BE2C (cell line): ENCODE measurements around the gene LPAR6.

ENCODE experiments used
- DNase-seq: peaks from one replicate; pipeline ENCODE4 v3.0.0-alpha.2; 2020
- H3K27me3 ChIP-seq: fragments of 250-450 bp; sonication (Bioruptor Pico); 2 replicates; pipeline ENCODE4 v1.5.1; 2020; ENCODE audit warnings: mild to moderate bottlenecking
- H3K36me3 ChIP-seq: fragments of 250-450 bp; sonication (Bioruptor Pico); 2 replicates; pipeline ENCODE4 v1.5.1; 2020; ENCODE audit warnings: mild to moderate bottlenecking
- H3K4me1 ChIP-seq: fragments of 250-450 bp; sonication (Bioruptor Pico); 2 replicates; pipeline ENCODE4 v1.5.1; 2020
- H3K4me3 ChIP-seq: 2 replicates; pipeline ENCODE4 v1.5.1; 2011; ENCODE audit warnings: low read depth, low read length
- H3K9me3 ChIP-seq: fragments of 250-450 bp; sonication (Bioruptor Pico); 2 replicates; pipeline ENCODE4 v1.5.1; 2020
- CTCF ChIP-seq: IDR thresholded peaks from 2 replicates; pipeline ENCODE4 v1.5.1; 2012; ENCODE audit warnings: mild to moderate bottlenecking, low read depth, low read length

LPAR6 gene

GRCh38 chr13:48401480-48401879 lies 11.4 kb downstream of the LPAR6 start:
- Histone ChIP-seq H3K4me3 (no peak overlapping the region), H3K4me1 (no peaks in the 10 kb centered on the region), H3K9me3 (no peaks in the 10 kb centered on the region), H3K27me3 (no peaks in the 10 kb centered on the region), H3K36me3 (no peaks in the 10 kb centered on the region; the same call in none of the 2 replicates)
- no peak for DNase-seq
- TF ChIP-seq CTCF: no peak

GRCh38 chr13:48400850-48401291 lies 12.0 kb downstream of the LPAR6 start:
- Histone ChIP-seq H3K4me3 (no peak overlapping the region), H3K9me3 (no peaks in the 10 kb centered on the region), H3K27me3 (no peaks in the 10 kb centered on the region), H3K36me3 (no peaks in the 10 kb centered on the region; the same call in none of the 2 replicates), H3K4me1 (no peaks in the 10 kb centered on the region)
- TF ChIP-seq CTCF: no peak
- no peak for DNase-seq

GRCh38 chr13:48400090-48400694 lies 12.7 kb downstream of the LPAR6 start:
- Histone ChIP-seq H3K36me3 (peaks cover 3% of the 10 kb centered on the region), H3K9me3 (no peaks in the 10 kb centered on the region), H3K27me3 (no peaks in the 10 kb centered on the region), H3K4me1 (no peaks in the 10 kb centered on the region), H3K4me3 (no peak overlapping the region)
- no peak for DNase-seq
- no peak for TF ChIP-seq CTCF

GRCh38 chr13:48398450-48399095 lies 14.3 kb downstream of the LPAR6 start:
- DNase-seq: no peak
- H3K9me3 ChIP-seq: no peaks in the 10 kb centered on the region
- peaks cover 12% of the 10 kb centered on the region for H3K36me3 ChIP-seq
- H3K4me1 ChIP-seq: no peaks in the 10 kb centered on the region
- no peak for TF ChIP-seq CTCF
- no peak overlapping the region for H3K4me3 ChIP-seq
- H3K27me3 ChIP-seq: no peaks in the 10 kb centered on the region

- no peak for TF ChIP-seq CTCF
- Histone ChIP-seq H3K9me3 (no peaks in the 10 kb centered on the region), H3K4me1 (no peaks in the 10 kb centered on the region), H3K27me3 (no peaks in the 10 kb centered on the region), H3K4me3 (no peak overlapping the region), H3K36me3 (peaks cover 12% of the 10 kb centered on the region)
- DNase-seq: no peak
Measured at GRCh38 chr13:48397744-48398143, 15.2 kb downstream of the LPAR6 start.

- Histone ChIP-seq H3K27me3 (no peaks in the 10 kb centered on the region), H3K4me3 (no peak overlapping the region), H3K4me1 (no peaks in the 10 kb centered on the region), H3K9me3 (no peaks in the 10 kb centered on the region), H3K36me3 (peaks cover 12% of the 10 kb centered on the region)
- no peak for TF ChIP-seq CTCF
- no peak for DNase-seq
Measured at GRCh38 chr13:48393698-48394085, 19.2 kb downstream of the LPAR6 start.
